HG03196 (cell line): ENCODE measurements around the gene EPB41L4A.
"Not testable (repeated sequence)": the region's sequence is repeated elsewhere in the genome, so short reads cannot be mapped to it uniquely, and the experiment has no call there.

Source experiments
- ATAC-seq: cut with Tn5 transposase; IDR thresholded peaks from one replicate; pipeline ENCODE4 v1.9.1; 2021; ENCODE audit not compliant: unreplicated experiment

Gene EPB41L4A

DNA sequence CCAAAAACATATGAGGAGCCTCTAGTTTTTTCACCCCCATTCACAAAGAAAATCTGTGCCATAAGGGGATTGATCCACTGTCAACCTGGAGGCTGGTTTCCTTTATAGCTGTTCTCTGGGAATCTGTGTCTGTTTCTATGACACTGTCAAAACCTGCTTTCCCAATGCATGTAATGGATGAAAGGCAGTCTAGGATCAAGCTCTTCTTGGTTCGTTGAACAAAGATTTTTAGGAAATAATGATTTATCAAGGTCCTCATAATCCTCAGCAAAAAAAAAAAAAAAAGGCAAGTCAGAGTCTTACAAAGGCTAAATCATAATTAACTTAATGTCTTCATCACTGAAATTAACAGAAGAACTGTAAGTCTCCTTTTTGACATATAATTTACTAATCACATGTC, 16.0 kb downstream of the EPB41L4A start:
- ATAC-seq = no peak

DNA sequence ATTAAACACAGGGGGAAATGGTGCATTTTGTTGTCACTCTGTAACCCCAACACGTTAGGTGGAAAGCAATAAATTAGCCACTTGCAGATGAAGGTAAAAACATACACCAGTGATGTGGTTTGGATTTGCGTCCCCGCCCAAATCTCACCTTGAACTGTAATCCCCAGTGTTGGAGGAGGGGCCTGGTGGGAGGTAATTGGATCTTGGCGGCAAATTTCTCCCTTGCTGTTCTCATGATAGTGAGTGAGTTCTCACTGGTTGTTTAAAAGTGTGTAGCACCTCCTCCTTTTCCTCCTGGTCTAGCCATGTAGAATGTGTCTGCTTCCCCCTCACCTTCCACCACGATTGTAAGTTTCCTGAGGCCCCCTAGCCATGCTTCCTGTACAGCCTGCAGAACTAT, 17.2 kb downstream of the EPB41L4A start:
- no peak for ATAC-seq

DNA sequence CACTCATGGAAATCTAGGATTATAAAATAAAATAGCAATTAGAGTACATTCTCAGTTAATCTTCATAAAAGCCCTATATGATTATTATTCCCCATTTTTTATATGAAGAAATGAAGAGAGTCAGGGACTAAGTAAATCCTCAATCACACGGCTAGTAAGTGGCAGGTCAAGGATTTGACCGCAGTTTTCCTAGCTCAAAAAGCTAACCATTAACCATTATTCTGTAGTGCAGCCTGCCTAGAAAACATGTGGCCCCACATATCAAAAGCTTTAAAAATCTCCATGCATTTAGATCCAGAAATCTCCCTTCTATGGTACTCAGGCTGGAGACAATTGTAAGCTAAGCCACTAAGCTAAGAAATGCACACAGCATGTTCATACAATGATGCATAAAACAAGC, 21.4 kb downstream of the EPB41L4A start:
- no peak for ATAC-seq

DNA sequence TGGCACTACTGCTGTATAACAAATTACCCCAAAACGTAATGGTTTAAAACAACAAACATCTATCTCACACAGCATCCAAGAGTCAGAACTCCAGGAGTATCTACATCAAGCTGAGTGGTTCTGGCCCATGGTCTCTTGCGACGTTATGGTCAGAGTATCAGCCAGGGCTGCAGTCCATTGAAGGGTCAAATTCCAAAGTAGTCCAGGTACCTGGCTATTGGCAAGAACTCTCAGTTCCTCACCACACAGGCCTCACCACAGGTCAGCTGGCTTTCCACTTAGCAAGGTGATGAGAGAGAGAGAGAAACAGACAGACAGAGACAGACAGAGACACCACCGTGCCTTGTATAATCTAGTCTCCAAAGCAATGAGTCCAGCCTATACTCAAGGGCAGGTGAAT, 22.6 kb downstream of the EPB41L4A start:
- ATAC-seq = no peak

DNA sequence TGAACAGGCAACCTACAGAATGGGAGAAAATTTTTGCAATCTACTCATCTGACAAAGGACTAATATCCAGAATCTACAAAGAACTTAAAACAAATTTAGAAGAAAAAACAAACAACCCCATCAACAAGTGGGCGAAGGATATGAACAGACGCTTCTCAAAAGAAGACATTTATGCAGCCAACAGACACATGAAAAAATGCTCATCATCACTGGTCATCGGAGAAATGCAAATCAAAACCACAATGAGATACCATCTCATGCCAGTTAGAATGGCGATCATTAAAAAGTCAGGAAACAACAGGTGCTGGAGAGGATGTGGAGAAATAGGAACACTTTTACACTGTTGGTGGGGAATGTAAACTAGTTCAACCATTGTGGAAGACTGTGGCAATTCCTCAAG, 23.8 kb downstream of the EPB41L4A start:
- not testable (repeated sequence) for ATAC-seq

DNA sequence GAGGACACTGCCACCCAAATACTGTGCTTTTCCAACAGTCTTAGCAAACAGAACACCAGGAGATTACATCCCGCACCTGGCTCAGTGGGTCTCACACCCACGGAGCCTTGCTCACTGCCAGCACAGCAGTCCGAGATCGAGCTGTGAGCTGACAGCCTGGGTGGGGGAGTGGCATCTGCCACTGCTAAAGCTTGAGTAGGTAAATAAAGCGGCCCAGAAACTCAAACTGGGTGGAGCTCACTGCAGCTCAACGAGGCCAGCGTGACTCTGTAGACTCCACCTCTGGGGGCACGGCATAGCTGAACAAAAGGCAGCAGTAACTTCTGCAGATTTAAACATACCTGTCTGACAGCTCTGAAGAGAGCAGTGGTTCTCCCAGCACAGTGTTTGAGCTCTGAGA, 28.8 kb downstream of the EPB41L4A start:
- no peak for ATAC-seq

DNA sequence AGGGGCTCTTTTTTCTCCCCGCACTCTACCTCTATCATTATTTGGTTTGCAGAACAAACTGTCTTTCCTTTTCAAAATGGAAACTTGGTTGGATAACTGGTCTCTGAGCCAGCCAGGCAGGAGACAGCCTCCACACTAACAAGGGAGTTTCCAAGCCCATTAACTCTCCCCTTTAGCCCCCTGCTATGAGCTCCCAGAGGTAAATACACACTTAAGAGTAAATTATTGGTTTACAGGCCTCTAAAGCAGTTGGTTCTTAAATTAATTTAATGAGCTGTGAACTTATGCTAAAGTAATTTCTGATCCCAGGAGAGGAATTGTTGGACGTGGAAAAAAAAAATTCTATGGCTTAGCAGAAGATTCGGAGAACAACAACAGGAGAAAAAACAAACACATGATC, 30.3 kb downstream of the EPB41L4A start:
- ATAC-seq = no peak

DNA sequence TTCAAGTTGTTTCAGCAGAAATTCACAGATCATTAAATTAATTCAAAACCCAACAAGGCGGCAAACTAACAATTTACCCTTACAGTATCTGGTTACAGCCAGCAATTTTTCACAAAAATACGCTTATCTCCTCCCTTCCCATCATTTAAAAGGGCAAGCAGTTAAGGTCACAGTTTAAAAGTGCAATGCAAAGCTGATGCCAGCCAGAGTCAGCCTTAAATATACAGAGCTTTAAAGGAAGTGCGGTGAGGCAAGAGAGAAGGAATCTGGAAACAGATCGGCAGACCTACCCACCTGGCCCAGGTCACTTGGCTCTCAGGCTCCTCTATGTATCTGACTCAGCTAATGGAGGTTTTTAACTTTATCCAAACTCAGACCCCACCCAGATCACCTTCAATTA, 31.0 kb downstream of the EPB41L4A start:
- no peak for ATAC-seq

DNA sequence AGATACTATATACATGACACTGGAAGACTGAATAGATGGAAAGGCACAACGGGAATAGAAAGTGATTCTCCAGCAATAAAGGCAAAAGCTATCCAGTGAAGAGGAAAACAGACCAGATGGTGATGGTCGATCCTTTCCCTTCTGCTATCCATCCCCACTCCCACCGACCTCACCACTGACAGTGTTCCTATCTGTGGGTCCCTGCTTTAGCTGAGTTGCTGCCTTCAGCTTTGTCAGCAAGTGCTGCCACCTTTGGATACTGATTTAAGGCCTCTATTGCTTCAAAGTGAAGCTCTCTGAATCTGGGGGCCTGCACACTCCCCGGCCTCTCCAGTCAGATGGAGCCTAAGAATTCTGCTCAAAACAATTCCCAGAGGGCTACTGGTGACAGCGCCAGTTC, 32.3 kb downstream of the EPB41L4A start:
- ATAC-seq = no peak

DNA sequence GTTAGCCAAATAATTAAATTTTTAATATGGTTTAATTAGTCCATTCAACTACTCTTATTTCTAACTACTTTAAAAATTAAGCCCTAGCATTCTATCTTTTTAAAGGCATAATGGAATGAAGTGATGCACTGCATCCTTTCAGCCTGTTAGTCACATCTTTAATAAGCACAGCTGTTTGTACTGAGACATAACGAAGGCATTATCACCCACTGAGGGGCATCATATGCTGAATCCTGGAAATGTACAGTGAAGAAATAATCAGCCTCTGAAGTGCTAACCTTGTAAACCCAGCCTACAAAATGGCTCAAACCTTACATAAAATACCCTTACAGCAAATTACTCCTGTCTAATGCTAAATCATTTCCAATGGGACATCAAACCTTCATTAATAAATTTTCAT, 33.1 kb downstream of the EPB41L4A start:
- ATAC-seq = no peak

DNA sequence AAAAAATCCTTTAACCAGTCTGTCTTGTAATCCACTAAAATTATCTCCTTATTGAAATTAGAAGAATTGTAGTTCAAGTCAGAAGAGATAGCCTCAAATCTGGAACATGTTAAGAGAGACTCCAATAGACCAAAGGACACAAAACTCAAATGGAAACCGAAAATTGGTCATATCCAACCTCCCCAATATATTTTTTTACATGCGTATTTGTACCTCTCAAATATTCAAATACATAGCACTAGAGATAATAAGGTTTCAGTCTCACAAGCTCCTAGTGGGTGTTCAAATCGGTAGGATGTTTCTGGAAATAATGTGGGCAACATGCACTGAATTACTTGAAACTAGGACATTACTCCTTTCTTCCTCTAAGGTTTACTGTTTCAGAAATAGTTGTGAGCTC, 33.5 kb downstream of the EPB41L4A start:
- no peak for ATAC-seq

DNA sequence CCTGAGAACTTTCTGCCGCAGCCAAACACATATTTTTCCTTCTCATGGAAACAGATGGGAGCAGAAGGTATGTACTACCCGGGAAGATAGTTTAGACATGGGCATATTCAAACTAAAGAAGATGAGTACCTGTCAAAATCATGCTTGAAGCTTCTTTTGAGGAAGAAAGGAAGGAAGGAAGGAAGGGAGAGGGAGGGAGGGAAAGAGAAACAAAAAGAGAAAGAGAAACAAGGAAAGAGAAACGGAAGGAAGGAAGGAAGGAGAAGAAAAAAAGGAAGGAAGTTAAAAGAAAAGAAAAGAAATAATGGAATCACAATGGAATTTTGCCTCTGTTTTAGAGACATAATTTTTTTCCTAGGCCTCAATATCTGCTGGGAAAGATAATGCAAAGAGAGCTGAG, 34.6 kb downstream of the EPB41L4A start:
- no peak for ATAC-seq

DNA sequence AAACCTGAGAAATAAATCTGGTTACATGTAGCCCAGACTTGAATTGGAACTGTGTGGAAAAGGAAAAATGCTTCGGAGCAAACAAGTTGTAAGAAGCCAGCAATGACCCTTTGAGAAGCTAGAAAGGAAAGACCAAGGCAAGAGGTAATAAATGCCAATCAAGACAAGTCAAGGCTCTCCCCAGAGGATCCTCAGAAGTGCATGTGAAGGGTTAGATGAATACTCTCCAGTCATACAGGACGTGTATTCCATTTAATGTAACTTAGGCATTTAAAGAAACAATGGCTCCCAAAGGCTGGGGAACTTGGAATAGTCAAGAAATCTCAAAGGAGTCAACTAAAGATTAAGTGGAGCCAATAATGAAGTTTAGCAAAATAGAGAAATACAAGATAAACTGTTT, 36.2 kb downstream of the EPB41L4A start:
- no peak for ATAC-seq

DNA sequence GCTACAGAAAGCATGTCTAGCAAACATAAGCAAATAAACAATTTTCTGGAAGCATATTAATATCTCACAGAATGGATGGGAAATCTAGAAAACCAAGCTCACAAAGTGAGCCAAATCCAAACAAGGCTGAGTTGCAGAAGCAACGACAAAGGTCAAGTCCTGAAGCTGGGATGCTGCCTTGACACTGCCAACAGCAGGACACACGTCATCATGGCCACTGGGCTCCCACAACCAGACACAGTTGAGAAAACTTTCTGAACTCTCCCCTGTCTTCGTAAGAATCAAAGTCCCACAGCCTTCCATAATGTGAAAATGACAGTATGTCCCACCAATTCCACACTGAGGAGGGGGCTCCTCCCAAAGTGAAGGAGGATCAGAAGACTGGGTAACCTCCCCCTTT, 37.6 kb downstream of the EPB41L4A start:
- no peak for ATAC-seq

DNA sequence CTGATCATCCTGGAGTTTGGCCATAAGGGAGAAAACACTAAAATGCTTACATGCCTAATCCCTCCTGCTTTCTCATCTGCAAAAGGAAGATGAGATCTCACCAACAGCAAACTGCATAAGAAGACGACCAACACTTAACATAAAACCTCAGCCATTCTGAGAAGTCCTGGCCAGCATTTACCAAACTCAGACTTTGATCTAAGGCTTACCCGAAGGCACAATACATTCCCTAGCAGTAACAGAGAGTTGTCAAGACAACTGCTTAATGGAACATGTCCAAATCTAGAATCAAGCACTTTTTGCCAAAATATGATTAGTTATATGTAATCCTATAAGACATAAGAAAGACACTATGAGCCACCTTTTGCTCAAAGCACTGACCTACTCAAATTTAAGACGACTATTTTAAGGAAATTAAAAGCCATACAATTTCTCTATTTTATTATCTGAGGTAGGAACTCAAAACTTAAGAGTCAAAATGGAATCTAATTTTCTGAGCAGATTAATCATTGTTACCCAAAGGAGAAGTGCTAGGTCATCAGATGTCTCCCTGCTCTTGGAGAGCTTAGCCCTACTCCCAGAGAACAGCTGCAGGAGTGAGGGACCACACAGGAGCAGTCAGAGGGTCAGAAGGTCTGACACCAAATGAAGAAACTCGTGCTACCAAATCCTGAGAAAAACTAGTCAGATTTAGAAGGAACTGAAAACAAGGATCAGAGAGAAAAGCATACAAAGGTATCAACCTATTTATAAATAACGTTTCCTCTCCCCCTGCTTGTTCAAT, 39.3 kb downstream of the EPB41L4A start:
- no peak for ATAC-seq

DNA sequence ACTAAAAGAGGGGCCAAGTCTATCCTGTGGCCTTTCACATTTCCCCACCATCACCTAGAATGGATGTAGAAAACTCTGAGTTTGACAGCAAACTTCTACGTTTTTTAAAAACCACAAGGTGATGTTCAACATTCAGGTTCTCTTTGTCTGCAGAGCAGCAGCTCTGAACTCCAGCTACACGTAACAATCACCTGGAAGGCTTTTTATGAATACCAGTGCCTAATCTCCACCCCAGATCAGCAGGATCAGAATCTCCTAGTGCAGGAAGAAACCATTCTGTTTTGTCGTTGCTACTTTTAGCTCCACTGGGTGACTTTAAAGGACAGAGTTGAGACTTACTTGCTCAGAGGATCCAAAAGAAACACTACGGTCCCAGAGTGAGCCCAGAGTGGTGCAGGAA, 44.3 kb downstream of the EPB41L4A start:
- no peak for ATAC-seq

DNA sequence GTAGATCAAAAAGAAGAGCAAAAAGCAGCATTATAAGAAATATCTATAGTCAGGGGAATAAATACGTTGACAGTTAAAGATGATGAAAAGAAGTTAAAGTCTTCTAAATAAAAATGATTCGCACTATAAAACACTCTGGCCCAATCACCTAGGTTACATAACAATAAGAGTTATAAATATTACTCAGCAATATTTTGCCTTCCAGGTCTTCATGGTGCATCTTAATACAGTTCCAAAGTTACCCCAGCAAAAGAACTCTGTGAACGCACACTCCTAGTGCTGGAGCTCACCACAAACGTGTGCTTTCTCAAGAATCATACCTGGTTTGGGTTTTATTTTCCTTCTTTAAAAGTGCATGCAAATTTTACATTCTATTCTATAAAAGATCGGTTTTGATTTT, 44.7 kb downstream of the EPB41L4A start:
- no peak for ATAC-seq

DNA sequence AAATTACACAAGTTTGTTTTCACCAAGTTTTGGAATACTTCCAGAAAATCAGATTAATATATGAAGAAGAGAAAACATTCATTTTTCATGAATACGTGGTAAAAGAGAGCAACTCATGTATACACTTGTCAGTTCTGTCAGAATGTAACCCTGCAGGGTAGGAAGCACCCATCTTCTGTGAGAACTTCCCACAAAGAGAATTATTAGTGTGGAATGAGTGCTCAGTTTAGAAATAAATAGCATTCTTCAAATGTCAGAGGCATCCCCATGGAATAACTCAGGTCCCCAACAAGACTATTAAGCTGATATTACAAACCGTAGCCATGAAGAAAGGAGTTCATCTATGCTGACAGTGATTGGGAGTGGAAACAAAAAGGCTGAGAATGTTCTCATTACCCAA, 45.2 kb downstream of the EPB41L4A start:
- no peak for ATAC-seq

DNA sequence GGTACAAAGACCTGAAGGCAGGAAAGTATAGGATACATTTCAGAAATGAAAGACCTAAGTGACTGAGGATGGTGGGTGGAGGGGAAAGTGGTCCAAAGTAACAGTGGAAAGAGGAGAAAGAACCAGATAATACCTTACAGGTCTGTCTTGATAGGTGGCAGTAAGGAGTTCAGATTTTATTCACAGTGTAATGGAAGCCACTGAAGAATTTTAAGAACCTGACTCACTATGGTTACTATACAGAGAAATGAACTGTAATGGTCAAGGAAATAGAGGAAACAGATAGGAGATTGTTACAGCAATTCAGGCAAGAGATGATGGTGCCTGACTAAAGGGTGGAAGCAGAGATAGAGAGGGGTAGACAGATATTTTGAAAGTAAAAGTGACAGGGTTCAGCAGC, 46.5 kb downstream of the EPB41L4A start:
- ATAC-seq = no peak

DNA sequence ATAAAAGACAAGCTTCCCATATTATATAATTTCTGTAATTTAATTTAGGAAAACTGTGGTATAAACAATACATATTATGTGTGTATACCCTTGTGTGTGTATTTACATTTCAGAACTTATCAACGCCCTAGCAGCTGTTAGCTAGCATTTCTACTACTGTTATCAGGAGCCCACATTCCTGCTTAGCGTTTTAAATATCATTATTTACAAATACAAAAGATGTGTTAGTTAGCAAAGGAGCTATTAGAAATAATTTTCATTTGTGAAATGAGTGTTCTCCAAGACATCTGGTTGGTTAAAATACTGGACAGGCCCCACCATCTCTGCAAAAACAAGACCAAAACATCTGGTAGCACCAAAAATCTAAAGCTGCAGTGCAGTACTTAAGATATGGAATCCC, 48.0 kb downstream of the EPB41L4A start:
- ATAC-seq = no peak

DNA sequence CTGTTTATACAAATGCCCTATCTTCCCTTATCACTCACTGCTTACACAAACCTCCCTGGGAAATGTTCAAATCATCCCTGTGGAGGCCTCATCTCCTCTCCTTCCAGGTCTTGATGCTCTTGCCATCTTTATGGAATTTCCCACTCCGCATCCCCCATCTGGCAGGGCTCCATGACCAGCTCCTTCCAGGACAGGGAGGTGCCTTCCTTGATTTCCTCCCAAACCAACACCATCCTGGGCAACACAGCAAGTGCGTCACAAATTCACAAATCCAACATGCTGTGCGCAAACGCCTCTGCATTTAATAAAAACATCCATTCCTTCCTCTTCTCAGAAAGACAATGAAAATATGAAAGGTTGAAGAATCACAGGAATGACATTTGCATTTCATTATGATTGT, 51.7 kb downstream of the EPB41L4A start:
- ATAC-seq = no peak

DNA sequence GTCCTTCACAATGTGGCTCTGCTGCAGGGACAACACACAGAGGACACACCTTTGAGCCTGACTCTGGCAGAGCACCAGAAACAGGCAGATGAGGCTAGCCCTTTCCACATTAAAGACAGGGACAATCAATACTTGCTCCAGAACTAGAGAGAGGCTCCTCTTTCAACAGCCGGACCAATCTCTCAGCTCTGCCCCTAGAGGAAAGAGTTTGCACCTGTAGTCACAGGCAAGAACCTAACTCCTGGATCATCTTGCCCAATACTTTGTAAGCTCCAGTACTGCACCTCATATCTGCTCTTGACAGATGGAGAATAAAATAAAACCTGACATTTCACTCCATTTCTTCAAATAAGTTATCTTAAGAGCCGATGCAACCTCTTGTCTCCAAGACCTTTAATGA, 52.1 kb downstream of the EPB41L4A start:
- no peak for ATAC-seq

DNA sequence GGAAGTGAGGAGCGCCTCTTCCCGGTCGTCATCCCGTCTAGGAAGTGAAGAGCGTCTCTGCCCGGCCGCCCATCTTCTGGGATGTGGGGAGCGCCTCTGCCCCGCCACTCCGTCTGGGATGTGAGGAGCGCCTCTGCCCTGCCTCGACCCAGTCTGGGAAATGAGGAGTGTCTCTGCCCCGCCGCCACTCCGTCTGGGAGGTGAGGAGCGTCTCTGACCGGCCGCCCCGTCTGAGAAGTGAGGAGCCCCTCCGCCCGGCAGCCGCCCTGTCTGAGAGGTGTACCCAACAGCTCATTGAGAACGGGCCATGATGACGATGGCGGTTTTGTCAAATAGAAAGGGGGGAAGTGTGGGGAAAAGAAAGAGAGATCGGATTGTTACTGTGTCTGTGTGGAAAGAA, 58.3 kb downstream of the EPB41L4A start:
- not testable (repeated sequence) for ATAC-seq
